Upper lobe of left lung (tissue), 4 donors: Measurements from ENCODE around the gene GAS2L2.
"Not testable (repeated sequence)": the region's sequence is repeated elsewhere in the genome, so short reads cannot be mapped to it uniquely, and the experiment has no call there.

Experiments
- CTCF ChIP-seq, 6 experiments: fragments of 450-650 bp in 4 of 6; fragments of 200-600 bp in 2 of 6; sonication (generic) in 2 of 6; IDR thresholded peaks; one replicate each; pipeline ENCODE4 v1.5.1; 2016 to 2019; ENCODE audit warnings: antibody characterized with exemption in 6 of 6
- POLR2AphosphoS5 ChIP-seq, 2 donors: sonication (generic); formaldehyde crosslinking; IDR thresholded peaks; one replicate each; pipeline ENCODE4 v1.5.1; 2017; ENCODE audit warnings: antibody characterized with exemption in 2 of 2

GRCh38 chr17:35751541-35751940 lies 1.5 kb downstream of the GAS2L2 start:
- not testable (repeated sequence) for TF ChIP-seq POLR2AphosphoS5, CTCF (IDR thresholded peaks at IDR 0.05)
